ENCODE results near the gene NOX5. TPM values are rescaled to one million over a fixed set of nuclear protein-coding genes. Genes with fewer than 3 reads are reported as not detected.
A peak's percentile ranks its signal among the peaks of the same experiment; 100 is the strongest.
"Not testable (repeated sequence)": the region's sequence is repeated elsewhere in the genome, so short reads cannot be mapped to it uniquely, and the experiment has no call there.

NOX5 gene
- not detected in 2 replicates for total RNA-seq
- long read RNA-seq = 0 reads

- Mint-ChIP-seq H3K27ac (ENCODE audit: unreplicated experiment) (no peak within 1 kb of the TSS), H3K9me3 (ENCODE audit: unreplicated experiment) (peaks cover 4% of the 10 kb centered on the region), H3K36me3 (ENCODE audit: unreplicated experiment) (peaks cover 1% of the 10 kb centered on the region), H3K4me1 (ENCODE audit: unreplicated experiment) (peaks cover 6% of the 10 kb centered on the region), H3K27me3 (ENCODE audit: unreplicated experiment) (peaks cover 28% of the 10 kb centered on the region), H3K4me3 (ENCODE audit: unreplicated experiment) (no peak within 1 kb of the TSS)
- TF ChIP-seq CTCF (IDR thresholded peaks at IDR 0.05) = no peak
- DNase-seq (ENCODE audit: extremely low spot score, unreplicated experiment) = peak; percentile 17
Measured at GRCh38 chr15:69014454-69014853, at the start of gene NOX5. NOX5 (plus strand) TSS chr15:69014695; CDS start chr15:69014736, 41 bp downstream.

GRCh38 chr15:68966996-68967395 is 47.5 kb upstream of the NOX5 start:
- no peak for DNase-seq (ENCODE audit: extremely low spot score, unreplicated experiment)
- Mint-ChIP-seq H3K4me3 (ENCODE audit: unreplicated experiment) (no peak overlapping the region), H3K4me1 (ENCODE audit: unreplicated experiment) (no peaks in the 10 kb centered on the region), H3K36me3 (ENCODE audit: unreplicated experiment) (peaks cover 5% of the 10 kb centered on the region), H3K9me3 (ENCODE audit: unreplicated experiment) (peaks cover 42% of the 10 kb centered on the region), H3K27ac (ENCODE audit: unreplicated experiment) (no peak overlapping the region), H3K27me3 (ENCODE audit: unreplicated experiment) (peaks cover 69% of the 10 kb centered on the region)
- TF ChIP-seq CTCF (IDR thresholded peaks at IDR 0.05) = no peak

GRCh38 chr15:68967948-68968347 is 46.5 kb upstream of the NOX5 start:
- Mint-ChIP-seq H3K27ac (ENCODE audit: unreplicated experiment) (no peak overlapping the region), H3K4me1 (ENCODE audit: unreplicated experiment) (no peaks in the 10 kb centered on the region), H3K9me3 (ENCODE audit: unreplicated experiment) (peaks cover 41% of the 10 kb centered on the region), H3K27me3 (ENCODE audit: unreplicated experiment) (peaks cover 70% of the 10 kb centered on the region), H3K4me3 (ENCODE audit: unreplicated experiment) (no peak overlapping the region), H3K36me3 (ENCODE audit: unreplicated experiment) (peaks cover 5% of the 10 kb centered on the region)
- no peak for DNase-seq (ENCODE audit: extremely low spot score, unreplicated experiment)
- no peak for TF ChIP-seq CTCF (IDR thresholded peaks at IDR 0.05)

- Mint-ChIP-seq H3K27ac (ENCODE audit: unreplicated experiment) (no peak overlapping the region), H3K36me3 (ENCODE audit: unreplicated experiment) (peaks cover 5% of the 10 kb centered on the region), H3K9me3 (ENCODE audit: unreplicated experiment) (peaks cover 38% of the 10 kb centered on the region), H3K27me3 (ENCODE audit: unreplicated experiment) (peaks cover 70% of the 10 kb centered on the region), H3K4me3 (ENCODE audit: unreplicated experiment) (no peak overlapping the region), H3K4me1 (ENCODE audit: unreplicated experiment) (no peaks in the 10 kb centered on the region)
- no peak for TF ChIP-seq CTCF (IDR thresholded peaks at IDR 0.05)
- DNase-seq (ENCODE audit: extremely low spot score, unreplicated experiment) = no peak
Measured at GRCh38 chr15:68969298-68969697, 45.2 kb upstream of the NOX5 start.

DNA sequence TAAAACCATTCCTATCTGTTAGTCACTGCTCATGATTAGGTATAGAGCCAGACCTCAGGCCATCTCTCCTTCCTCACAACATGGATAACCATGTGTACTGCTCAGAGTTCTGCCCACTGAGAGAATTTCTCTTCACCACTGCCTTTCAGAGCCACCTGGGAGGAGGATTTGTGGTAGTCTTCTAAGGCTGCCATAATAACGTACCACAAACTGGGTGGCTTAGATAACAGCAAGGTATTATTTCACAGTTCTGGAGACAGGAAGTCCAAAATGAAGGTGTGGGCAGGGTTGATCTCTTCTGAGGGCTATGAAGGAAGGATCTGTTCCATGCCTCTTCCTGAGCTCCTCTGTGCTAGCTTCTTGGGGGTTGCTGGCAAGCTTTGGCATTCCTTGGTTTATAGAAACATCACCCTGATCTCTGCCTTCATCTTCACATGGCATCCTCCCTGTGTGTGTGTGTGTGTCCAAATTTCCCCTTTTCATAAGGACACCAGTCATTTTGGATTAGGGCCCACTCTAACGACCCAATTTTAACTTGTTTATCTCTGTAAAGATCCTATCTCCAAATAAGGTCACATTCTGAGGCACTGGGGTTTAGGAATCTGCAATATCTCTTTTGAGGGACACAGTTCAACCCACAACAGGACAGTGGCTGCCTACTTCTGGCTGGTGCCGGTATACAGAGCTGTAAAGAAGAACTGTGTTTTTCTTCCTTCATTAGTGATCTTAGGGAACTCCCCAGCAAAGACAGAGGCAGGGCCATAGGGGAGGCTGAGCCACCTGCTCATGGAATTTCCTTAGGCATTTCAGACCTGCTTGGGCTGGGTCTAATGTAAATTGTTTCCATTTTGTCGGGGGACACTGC is 42.1 kb upstream of the NOX5 start:
- no peak overlapping the region for H3K27ac Mint-ChIP-seq (ENCODE audit: unreplicated experiment)
- H3K4me3 Mint-ChIP-seq (ENCODE audit: unreplicated experiment) = no peak overlapping the region
- no peaks in the 10 kb centered on the region for H3K4me1 Mint-ChIP-seq (ENCODE audit: unreplicated experiment)
- DNase-seq (ENCODE audit: extremely low spot score, unreplicated experiment) = no peak
- H3K9me3 Mint-ChIP-seq (ENCODE audit: unreplicated experiment) = peaks cover 28% of the 10 kb centered on the region
- TF ChIP-seq CTCF (IDR thresholded peaks at IDR 0.05) = no peak
- H3K27me3 Mint-ChIP-seq (ENCODE audit: unreplicated experiment) = peaks cover 65% of the 10 kb centered on the region
- H3K36me3 Mint-ChIP-seq (ENCODE audit: unreplicated experiment) = peaks cover 5% of the 10 kb centered on the region

- not testable (repeated sequence) for H3K27ac Mint-ChIP-seq (ENCODE audit: unreplicated experiment); DNase-seq (ENCODE audit: extremely low spot score, unreplicated experiment); H3K36me3 Mint-ChIP-seq (ENCODE audit: unreplicated experiment); H3K4me1 Mint-ChIP-seq (ENCODE audit: unreplicated experiment); H3K4me3 Mint-ChIP-seq (ENCODE audit: unreplicated experiment)
- peaks cover 64% of the 10 kb centered on the region for H3K27me3 Mint-ChIP-seq (ENCODE audit: unreplicated experiment)
- peaks cover 15% of the 10 kb centered on the region for H3K9me3 Mint-ChIP-seq (ENCODE audit: unreplicated experiment)
Measured at GRCh38 chr15:68975651-68976160, 38.8 kb upstream of the NOX5 start.

DNA sequence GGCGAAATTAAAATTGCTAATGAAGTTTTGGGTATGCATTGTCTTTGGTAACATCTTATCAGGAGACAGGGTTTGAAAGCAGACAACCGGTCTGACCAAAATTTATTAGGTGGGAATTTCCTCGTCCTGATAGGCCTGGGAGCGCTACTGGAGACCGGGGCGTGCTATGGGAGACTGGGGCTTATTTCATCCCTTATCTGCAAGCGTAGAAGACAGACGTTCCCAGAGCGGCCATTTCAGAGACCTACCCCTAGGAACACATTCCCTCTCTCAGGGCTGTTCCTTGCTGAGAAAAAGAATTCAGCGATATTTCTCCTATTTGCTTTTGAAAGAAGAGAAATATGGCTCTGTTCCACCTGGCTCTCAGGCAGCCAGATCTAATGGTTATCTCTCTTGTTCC is 37.1 kb upstream of the NOX5 start:
- H3K27me3 Mint-ChIP-seq (ENCODE audit: unreplicated experiment) = peaks cover 66% of the 10 kb centered on the region
- not testable (repeated sequence) for H3K27ac Mint-ChIP-seq (ENCODE audit: unreplicated experiment); H3K36me3 Mint-ChIP-seq (ENCODE audit: unreplicated experiment); H3K4me3 Mint-ChIP-seq (ENCODE audit: unreplicated experiment); H3K4me1 Mint-ChIP-seq (ENCODE audit: unreplicated experiment); DNase-seq (ENCODE audit: extremely low spot score, unreplicated experiment)
- peaks cover 15% of the 10 kb centered on the region for H3K9me3 Mint-ChIP-seq (ENCODE audit: unreplicated experiment)

Measured in osteocyte (in vitro differentiated cells).